Mononuclear cell (primary cell): ENCODE measurements around the gene NT5C3A. TPM values are rescaled to one million over a fixed set of nuclear protein-coding genes. Genes with fewer than 3 reads are reported as not detected.
"Not testable (repeated sequence)": the region's sequence is repeated elsewhere in the genome, so short reads cannot be mapped to it uniquely, and the experiment has no call there.

ENCODE experiments used
- H3K27me3 ChIP-seq: 2 replicates; pipeline ENCODE4 v1.6.0; 2011; ENCODE audit warnings: low read length, control low read depth; ENCODE audit not compliant: insufficient read depth
- H3K4me1 ChIP-seq: 2 replicates; pipeline ENCODE4 v1.5.1; 2011; ENCODE audit warnings: mild to moderate bottlenecking, low read length, control low read depth; ENCODE audit not compliant: insufficient read depth
- H3K4me3 ChIP-seq: 2 replicates; pipeline ENCODE4 v1.5.1; 2011; ENCODE audit warnings: mild to moderate bottlenecking, low read length, moderate library complexity
- H3K9me3 ChIP-seq: 2 replicates; pipeline ENCODE4 v1.5.1; 2011; ENCODE audit warnings: low read depth, mild to moderate bottlenecking, control low read depth, low read length
- total RNA-seq: library from RNA; depleted of rRNA; stranded (reverse); fragments of >200 nt; gene quantifications from one replicate; pipeline ENCODE4 v1.2.3, GENCODE V29; 2012

Gene NT5C3A
- total RNA-seq, 1 donor = 122 TPM

- H3K9me3 ChIP-seq, H3K4me1 ChIP-seq, H3K4me3 ChIP-seq, H3K27me3 ChIP-seq: not testable (repeated sequence)
Observed at GRCh38 chr7:32991068-32991585, 71.4 kb downstream of the NT5C3A start.

- not testable (repeated sequence) for H3K4me3 ChIP-seq, H3K9me3 ChIP-seq, H3K4me1 ChIP-seq, H3K27me3 ChIP-seq
Observed at GRCh38 chr7:32988148-32988547, 74.4 kb downstream of the NT5C3A start.

GRCh38 chr7:32979902-32980301, 82.7 kb downstream of the NT5C3A start:
- not testable (repeated sequence) for H3K4me1 ChIP-seq, H3K27me3 ChIP-seq, H3K4me3 ChIP-seq, H3K9me3 ChIP-seq

- H3K4me3 ChIP-seq, H3K4me1 ChIP-seq, H3K27me3 ChIP-seq, H3K9me3 ChIP-seq: not testable (repeated sequence)
Observed at GRCh38 chr7:32979246-32979645, 83.3 kb downstream of the NT5C3A start.

GRCh38 chr7:32977159-32977558, 85.4 kb downstream of the NT5C3A start:
- not testable (repeated sequence) for H3K4me1 ChIP-seq, H3K27me3 ChIP-seq, H3K4me3 ChIP-seq, H3K9me3 ChIP-seq

GRCh38 chr7:32971967-32972366, 90.6 kb downstream of the NT5C3A start:
- H3K9me3 ChIP-seq, H3K4me3 ChIP-seq, H3K27me3 ChIP-seq, H3K4me1 ChIP-seq: not testable (repeated sequence)

- H3K4me1 ChIP-seq, H3K4me3 ChIP-seq, H3K27me3 ChIP-seq, H3K9me3 ChIP-seq: not testable (repeated sequence)
Observed at GRCh38 chr7:32967268-32967582, 95.4 kb downstream of the NT5C3A start.

GRCh38 chr7:32966489-32967267, 95.9 kb downstream of the NT5C3A start:
- H3K9me3 ChIP-seq, H3K4me1 ChIP-seq, H3K27me3 ChIP-seq, H3K4me3 ChIP-seq: not testable (repeated sequence)

- H3K4me3 ChIP-seq, H3K27me3 ChIP-seq, H3K4me1 ChIP-seq, H3K9me3 ChIP-seq: not testable (repeated sequence)
Observed at GRCh38 chr7:32964461-32965159, 98.0 kb downstream of the NT5C3A start.

Other genes starting within 250 kb of the NT5C3A start
- 169 TPM for gene KBTBD2, start 171.0 kb downstream of the NT5C3A start, total RNA-seq
- 1.2 TPM for gene FKBP9, start 105.3 kb downstream of the NT5C3A start, total RNA-seq
- gene RP9, start 46.6 kb upstream of the NT5C3A start, total RNA-seq = 9.4 TPM
- gene BBS9, start 66.8 kb upstream of the NT5C3A start, total RNA-seq = 29.5 TPM